ENCODE results near the gene B4GALT4.

B4GALT4 gene

DNA sequence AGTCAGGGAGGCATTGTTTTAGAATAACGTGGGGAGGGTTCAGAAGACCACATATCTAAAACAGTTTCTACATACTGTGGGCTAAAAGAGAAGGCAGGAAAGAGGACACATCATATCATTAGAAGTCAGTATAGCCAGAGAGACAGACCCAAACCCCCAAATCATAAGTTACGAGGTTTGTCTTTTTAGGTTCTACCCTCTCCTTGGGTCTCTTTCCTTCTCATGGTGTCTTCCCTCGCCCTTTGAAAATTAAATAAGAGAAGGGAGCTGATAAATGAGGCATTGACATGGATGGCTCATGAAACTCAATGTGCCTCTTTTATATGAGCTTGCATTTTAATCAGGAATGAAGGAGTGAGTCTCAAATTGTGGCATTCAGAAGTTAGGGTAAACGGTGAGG is 63.9 kb downstream of the B4GALT4 start:
- ATAC-seq = no peak
- no peak for TF ChIP-seq ZNF565 (CRISPR knock-in tag; conservative IDR thresholded peaks at IDR 0.05; ENCODE audit: low read depth)
- no peak for TF ChIP-seq ESRRG (CRISPR knock-in tag; IDR thresholded peaks at IDR 0.05)
- TF ChIP-seq ZC3H10 (CRISPR knock-in tag; IDR thresholded peaks at IDR 0.05) = no peak
- TF ChIP-seq ISL1 (CRISPR knock-in tag; IDR thresholded peaks at IDR 0.05) = no peak
- TF ChIP-seq TOX (CRISPR knock-in tag; IDR thresholded peaks at IDR 0.05; ENCODE audit: borderline replicate concordance) = no peak
- no peak for TF ChIP-seq ZFP30 (CRISPR knock-in tag; IDR thresholded peaks at IDR 0.05)
- TF ChIP-seq CSDC2 (CRISPR knock-in tag; IDR thresholded peaks at IDR 0.05) = no peak
- TF ChIP-seq, protein P1, sequence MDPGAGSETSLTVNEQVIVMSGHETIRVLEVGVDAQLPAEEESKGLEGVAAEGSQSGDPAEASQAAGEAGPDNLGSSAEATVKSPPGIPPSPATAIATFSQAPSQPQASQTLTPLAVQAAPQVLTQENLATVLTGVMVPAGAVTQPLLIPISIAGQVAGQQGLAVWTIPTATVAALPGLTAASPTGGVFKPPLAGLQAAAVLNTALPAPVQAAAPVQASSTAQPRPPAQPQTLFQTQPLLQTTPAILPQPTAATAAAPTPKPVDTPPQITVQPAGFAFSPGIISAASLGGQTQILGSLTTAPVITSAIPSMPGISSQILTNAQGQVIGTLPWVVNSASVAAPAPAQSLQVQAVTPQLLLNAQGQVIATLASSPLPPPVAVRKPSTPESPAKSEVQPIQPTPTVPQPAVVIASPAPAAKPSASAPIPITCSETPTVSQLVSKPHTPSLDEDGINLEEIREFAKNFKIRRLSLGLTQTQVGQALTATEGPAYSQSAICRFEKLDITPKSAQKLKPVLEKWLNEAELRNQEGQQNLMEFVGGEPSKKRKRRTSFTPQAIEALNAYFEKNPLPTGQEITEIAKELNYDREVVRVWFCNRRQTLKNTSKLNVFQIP (CRISPR knock-in tag; IDR thresholded peaks at IDR 0.05; ENCODE audit: borderline replicate concordance, low read depth) = no peak
- no peak for TF ChIP-seq ZFP3 (CRISPR knock-in tag; IDR thresholded peaks at IDR 0.05)
- no peak for TF ChIP-seq GLIS3 (CRISPR knock-in tag; IDR thresholded peaks at IDR 0.05)
- TF ChIP-seq, protein P2, sequence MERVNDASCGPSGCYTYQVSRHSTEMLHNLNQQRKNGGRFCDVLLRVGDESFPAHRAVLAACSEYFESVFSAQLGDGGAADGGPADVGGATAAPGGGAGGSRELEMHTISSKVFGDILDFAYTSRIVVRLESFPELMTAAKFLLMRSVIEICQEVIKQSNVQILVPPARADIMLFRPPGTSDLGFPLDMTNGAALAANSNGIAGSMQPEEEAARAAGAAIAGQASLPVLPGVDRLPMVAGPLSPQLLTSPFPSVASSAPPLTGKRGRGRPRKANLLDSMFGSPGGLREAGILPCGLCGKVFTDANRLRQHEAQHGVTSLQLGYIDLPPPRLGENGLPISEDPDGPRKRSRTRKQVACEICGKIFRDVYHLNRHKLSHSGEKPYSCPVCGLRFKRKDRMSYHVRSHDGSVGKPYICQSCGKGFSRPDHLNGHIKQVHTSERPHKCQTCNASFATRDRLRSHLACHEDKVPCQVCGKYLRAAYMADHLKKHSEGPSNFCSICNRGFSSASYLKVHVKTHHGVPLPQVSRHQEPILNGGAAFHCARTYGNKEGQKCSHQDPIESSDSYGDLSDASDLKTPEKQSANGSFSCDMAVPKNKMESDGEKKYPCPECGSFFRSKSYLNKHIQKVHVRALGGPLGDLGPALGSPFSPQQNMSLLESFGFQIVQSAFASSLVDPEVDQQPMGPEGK (CRISPR knock-in tag; IDR thresholded peaks at IDR 0.05; ENCODE audit: borderline replicate concordance) = no peak
- TF ChIP-seq OSR1 (CRISPR knock-in tag; IDR thresholded peaks at IDR 0.05) = no peak
- TF ChIP-seq PPARA (CRISPR knock-in tag; IDR thresholded peaks at IDR 0.05; ENCODE audit: borderline replicate concordance) = no peak
- TF ChIP-seq SNAI2 (CRISPR knock-in tag; IDR thresholded peaks at IDR 0.05) = no peak
- TF ChIP-seq, protein P3, sequence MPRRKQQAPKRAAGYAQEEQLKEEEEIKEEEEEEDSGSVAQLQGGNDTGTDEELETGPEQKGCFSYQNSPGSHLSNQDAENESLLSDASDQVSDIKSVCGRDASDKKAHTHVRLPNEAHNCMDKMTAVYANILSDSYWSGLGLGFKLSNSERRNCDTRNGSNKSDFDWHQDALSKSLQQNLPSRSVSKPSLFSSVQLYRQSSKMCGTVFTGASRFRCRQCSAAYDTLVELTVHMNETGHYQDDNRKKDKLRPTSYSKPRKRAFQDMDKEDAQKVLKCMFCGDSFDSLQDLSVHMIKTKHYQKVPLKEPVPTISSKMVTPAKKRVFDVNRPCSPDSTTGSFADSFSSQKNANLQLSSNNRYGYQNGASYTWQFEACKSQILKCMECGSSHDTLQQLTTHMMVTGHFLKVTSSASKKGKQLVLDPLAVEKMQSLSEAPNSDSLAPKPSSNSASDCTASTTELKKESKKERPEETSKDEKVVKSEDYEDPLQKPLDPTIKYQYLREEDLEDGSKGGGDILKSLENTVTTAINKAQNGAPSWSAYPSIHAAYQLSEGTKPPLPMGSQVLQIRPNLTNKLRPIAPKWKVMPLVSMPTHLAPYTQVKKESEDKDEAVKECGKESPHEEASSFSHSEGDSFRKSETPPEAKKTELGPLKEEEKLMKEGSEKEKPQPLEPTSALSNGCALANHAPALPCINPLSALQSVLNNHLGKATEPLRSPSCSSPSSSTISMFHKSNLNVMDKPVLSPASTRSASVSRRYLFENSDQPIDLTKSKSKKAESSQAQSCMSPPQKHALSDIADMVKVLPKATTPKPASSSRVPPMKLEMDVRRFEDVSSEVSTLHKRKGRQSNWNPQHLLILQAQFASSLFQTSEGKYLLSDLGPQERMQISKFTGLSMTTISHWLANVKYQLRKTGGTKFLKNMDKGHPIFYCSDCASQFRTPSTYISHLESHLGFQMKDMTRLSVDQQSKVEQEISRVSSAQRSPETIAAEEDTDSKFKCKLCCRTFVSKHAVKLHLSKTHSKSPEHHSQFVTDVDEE (CRISPR knock-in tag; IDR thresholded peaks at IDR 0.05) = no peak
- TF ChIP-seq, protein P4, sequence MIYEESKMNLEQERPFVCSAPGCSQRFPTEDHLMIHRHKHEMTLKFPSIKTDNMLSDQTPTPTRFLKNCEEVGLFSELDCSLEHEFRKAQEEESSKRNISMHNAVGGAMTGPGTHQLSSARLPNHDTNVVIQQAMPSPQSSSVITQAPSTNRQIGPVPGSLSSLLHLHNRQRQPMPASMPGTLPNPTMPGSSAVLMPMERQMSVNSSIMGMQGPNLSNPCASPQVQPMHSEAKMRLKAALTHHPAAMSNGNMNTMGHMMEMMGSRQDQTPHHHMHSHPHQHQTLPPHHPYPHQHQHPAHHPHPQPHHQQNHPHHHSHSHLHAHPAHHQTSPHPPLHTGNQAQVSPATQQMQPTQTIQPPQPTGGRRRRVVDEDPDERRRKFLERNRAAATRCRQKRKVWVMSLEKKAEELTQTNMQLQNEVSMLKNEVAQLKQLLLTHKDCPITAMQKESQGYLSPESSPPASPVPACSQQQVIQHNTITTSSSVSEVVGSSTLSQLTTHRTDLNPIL (CRISPR knock-in tag; IDR thresholded peaks at IDR 0.05; ENCODE audit: low read depth) = no peak
- TF ChIP-seq ZNF8 (CRISPR knock-in tag; IDR thresholded peaks at IDR 0.05) = no peak
- no peak for TF ChIP-seq BACH2 (CRISPR knock-in tag; IDR thresholded peaks at IDR 0.05; ENCODE audit: borderline replicate concordance)
- TF ChIP-seq ARNTL (CRISPR knock-in tag; IDR thresholded peaks at IDR 0.05; ENCODE audit: borderline replicate concordance, low read depth) = no peak

DNA sequence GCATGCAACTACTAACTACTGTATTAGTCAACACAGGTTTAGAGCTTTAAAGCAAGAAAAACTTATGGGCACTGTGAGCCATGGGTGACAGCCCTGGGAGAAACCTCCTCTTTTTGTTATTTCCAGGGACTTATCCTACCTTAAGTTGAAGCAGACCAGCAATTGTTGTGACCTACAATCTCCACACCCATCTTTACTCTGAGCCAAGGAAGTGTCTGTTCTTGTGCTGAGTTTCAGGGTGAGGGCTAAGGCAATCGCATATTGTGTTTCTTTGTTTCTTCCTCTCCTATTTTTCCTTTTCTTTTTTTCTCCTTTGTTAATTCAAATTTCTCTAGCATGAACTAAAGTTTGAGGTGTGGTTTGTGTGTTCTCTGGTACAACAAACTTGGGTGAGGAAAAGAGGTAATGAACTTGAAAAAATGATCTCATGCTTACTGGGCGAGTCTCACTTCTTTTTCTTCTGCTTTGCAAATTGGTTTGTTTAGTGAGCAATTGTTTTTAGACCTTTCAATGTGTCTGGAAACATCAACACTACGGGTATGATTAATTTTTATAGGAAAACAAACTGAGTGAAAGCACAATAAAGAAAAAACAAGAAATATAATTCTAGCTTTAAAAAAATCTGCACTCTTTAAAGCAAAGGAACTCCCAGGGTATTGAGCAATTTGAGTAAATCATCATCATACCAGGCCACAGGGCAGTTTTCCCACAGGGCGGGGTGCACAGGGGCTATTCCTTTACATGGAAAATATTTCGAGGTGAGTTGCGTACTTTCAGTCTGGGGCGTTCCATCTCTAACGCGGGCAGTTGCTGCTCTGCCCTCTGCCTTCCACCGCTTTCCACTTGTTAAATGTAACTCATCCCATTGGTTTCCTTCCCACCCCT is 64.6 kb downstream of the B4GALT4 start:
- no peak for ATAC-seq
- TF ChIP-seq ESRRG (CRISPR knock-in tag; IDR thresholded peaks at IDR 0.05) (no peak), TCF4 (CRISPR knock-in tag; IDR thresholded peaks at IDR 0.05; ENCODE audit: borderline replicate concordance) (no peak), SNAI2 (CRISPR knock-in tag; IDR thresholded peaks at IDR 0.05) (no peak), TOX (CRISPR knock-in tag; IDR thresholded peaks at IDR 0.05; ENCODE audit: borderline replicate concordance) (no peak), BACH2 (CRISPR knock-in tag; IDR thresholded peaks at IDR 0.05; ENCODE audit: borderline replicate concordance) (no peak), CSDC2 (CRISPR knock-in tag; IDR thresholded peaks at IDR 0.05) (no peak), ZNF8 (CRISPR knock-in tag; IDR thresholded peaks at IDR 0.05) (no peak), GLIS3 (CRISPR knock-in tag; IDR thresholded peaks at IDR 0.05) (no peak), OSR1 (CRISPR knock-in tag; IDR thresholded peaks at IDR 0.05) (no peak), ZFP3 (CRISPR knock-in tag; IDR thresholded peaks at IDR 0.05) (no peak)
- TF ChIP-seq, protein P5, sequence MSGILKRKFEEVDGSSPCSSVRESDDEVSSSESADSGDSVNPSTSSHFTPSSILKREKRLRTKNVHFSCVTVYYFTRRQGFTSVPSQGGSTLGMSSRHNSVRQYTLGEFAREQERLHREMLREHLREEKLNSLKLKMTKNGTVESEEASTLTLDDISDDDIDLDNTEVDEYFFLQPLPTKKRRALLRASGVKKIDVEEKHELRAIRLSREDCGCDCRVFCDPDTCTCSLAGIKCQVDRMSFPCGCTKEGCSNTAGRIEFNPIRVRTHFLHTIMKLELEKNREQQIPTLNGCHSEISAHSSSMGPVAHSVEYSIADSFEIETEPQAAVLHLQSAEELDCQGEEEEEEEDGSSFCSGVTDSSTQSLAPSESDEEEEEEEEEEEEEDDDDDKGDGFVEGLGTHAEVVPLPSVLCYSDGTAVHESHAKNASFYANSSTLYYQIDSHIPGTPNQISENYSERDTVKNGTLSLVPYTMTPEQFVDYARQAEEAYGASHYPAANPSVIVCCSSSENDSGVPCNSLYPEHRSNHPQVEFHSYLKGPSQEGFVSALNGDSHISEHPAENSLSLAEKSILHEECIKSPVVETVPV (CRISPR knock-in tag; IDR thresholded peaks at IDR 0.05) = no peak
- TF ChIP-seq, protein P2 (CRISPR knock-in tag; IDR thresholded peaks at IDR 0.05; ENCODE audit: borderline replicate concordance) = no peak
- TF ChIP-seq, protein P3 (CRISPR knock-in tag; IDR thresholded peaks at IDR 0.05) = no peak
- TF ChIP-seq, protein P4 (CRISPR knock-in tag; IDR thresholded peaks at IDR 0.05; ENCODE audit: low read depth) = no peak
